NCI-H446 treated with DMSO at 0.1 percent for 48 hours (cell line): ENCODE data around the gene HUS1B.
"Not testable (repeated sequence)": the region's sequence is repeated elsewhere in the genome, so short reads cannot be mapped to it uniquely, and the experiment has no call there.

ENCODE experiments used
- DNase-seq: peaks from one replicate; lab custom pipeline; 2025; lab: John Stamatoyannopoulos, UW

The HUS1B gene

DNA sequence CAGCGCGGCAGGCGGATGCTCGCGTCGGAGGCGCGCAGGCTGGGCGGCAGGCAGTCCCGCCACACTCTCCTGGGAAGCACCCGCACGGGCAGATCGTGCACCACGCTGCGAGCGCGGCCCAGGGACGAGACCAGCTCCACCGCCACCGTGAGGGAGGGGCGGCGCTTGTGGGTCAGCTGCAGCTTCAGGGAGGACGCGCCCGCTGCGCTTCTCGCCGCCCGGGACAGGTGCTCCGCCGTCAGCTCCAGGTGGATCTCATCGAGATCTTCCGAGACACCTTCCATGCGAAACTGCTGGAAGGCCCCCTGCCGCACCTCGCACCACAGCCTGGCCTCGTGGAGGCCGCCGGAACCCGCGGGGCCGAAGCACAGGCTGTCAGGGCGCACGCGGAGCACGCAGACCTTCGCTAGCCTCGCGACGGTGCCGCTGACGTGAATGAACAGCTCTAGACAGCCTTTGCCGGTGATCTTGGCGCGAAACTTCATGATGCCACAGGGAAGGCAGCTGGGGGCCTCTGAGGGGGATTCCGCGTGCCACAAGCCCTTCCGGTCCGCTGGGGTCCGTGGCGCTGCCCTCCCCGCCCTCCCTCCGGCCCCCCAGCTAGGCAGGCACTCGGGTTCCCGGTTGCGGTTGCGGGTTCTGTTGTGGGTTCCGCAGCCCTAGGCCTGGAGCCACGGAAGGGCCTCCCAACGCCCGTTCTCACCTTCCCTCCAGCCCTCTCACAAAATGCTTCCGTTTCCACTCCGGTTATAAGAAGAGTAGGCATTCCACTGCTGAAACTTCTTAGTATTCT lies at the start of gene HUS1B:
Gene HUS1B, minus strand, starts transcription at position 641 of the 793 bp plus-strand sequence. Its CDS starts 156 bp downstream, at position 485.
- DNase-seq: no peak

DNA sequence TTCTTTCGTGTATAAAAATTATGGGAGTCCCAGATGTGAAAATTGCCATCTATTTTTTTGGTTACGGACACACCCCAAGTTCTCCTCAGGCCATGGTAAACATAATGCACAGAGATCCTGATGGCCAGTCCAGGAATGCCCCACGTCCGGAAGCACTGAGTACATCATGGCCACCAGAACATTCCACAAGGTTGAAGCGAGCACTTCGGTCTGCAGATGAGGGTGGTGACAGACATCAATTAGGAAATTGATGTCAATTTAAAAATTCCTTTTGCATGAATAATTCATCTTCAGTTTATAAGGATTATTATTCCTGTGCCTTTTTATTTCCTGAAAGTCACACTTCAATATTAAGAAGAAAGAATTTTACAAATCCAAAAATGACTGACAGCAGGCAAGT lies 49.2 kb upstream of the HUS1B start:
- no peak for DNase-seq

DNA sequence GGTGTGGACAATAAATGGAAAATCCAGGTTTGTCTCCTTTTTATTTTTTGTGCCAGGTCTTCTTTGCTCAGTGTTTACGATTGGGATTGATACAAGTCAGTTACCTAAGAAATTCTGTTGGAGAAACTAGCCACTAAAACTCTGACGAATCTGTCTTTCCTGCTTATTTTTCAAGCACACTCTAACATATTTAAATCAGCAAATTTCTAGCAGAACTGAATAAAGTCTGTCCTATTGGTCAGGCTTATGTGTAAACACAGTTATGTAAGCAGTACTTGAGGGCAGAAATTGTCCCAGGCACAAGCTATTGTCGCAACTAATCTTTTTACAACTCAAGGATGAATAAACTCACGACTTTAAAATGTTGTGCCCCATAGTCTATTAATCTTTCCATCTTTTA lies 48.1 kb upstream of the HUS1B start:
- no peak for DNase-seq

DNA sequence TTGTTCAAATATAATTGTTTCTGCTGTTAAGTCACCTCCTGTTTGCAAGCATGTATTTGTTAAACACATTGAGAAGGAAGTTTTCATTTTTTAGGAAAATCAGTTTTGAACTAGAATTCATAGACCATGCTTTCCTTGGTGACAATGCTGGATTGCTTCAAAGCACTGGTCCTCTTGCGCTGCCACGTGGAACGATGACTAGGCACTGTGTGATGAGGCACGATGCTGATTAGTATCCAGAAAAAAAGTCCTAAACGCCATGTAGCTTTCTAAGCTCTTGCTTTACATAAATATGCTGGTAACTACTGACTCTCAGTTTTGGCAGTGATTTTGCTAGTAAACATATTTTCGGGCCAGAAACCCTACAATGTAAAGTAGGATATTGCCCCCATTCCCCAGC lies 47.1 kb upstream of the HUS1B start:
- no peak for DNase-seq

DNA sequence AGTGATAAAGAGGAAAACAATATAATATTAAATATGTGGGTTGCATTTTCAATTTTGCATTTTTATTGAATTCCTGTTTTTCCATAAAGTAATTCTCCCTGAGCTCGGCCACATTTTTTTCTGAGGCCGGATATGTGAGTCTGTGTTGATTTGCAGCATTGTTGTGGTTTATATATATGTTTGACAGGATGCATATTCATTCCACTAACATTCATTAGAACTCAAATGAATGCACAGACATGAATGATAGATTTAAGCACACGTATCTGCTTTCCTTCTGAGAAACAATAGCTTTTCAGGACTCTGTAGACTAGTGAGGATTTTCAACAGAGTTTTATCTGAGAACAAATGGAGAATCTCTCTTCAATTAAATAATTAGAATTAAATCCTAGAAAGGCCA lies 46.7 kb upstream of the HUS1B start:
- no peak for DNase-seq

DNA sequence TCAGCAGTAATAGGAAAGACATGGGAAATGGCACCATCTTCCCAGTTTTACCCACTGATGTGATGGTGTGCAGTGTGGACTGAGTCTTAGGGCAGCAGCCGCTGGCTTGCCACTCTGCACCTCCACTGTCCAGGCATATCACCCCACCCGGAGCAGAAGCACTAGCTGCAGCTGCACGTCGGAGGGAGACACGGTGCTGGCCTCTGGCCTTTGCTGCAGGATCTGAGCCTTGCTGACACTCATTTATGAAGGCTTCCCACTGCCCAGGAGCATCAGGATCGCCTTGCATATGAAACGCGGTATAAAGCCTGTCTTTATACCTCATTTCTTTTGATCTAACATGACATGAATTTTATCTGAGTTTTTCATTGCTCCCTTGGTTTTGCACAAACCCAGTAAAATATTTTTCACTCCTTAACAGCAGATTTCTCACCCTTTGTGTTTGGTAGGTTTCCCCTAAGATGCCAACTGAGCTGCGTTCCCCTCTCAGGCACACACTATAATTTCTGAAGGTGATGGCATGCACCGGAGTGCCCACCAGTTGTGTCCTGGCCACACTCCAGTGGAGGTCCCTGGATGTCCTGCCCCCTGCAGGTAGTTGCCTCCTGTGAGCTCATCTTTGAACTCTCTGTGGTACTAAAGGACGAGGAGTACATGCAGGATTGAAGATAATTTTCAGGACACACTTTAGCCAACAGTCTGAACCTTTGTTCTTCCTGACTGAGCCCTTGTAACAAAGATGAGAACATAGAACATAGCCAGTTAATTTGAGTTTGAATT lies 45.0 kb upstream of the HUS1B start:
- DNase-seq: no peak

DNA sequence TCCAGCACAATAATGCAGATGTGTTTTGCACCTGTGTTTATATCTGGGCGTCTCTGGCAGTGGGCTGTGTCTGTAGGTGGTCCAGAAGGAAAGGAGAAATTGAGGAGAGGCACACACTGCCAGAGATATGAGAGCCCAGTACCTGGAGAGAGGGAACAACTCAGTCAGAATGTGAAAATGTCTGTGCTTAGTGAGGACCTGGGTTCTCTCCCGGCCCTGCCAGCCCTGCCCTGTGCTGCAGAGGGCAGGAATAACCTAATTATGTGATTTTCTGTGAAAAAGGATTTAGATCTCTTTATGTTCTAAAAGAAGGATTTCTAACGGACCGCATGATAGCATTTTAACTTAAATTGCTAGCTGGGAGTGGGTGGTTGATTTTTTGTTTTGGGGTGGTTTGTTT lies 44.3 kb upstream of the HUS1B start:
- DNase-seq: no peak

DNA sequence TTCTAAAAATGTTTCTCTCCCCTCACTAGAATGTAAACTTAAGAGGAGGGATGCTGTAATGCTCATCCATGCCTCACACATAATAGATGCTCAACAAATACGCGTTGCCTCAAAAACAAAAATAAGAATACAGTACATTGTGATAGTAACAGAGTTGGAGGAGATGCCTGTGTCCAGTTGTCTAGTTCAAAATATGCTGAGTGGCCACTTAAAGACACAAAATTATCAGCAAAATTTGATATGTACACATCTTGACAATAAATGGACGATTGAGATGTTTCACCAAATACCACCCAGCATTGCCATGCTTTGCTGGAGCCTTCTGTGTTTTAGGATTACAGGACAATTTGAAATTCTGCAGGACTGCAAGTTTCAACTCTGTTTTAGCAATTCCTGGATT lies 43.6 kb upstream of the HUS1B start:
- no peak for DNase-seq

DNA sequence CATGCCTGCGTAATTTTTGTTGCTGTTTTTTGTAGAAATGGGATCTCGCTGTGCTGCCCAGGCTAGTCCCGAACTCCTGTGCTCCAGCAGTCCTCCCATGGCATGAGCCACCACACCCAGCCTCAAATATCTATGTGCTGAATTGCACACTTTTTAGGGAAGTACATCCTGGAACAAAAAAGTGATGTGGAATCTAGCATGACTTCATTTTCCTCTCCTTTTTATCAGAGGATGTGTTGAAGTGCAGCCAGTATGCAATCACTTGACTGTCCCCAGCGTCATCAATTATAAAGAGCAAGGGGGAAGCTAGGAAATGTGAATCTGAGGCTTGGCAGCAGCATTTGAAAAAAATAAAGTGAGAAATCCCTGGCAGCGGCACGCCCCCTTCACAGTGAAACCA lies 42.4 kb upstream of the HUS1B start:
- no peak for DNase-seq

DNA sequence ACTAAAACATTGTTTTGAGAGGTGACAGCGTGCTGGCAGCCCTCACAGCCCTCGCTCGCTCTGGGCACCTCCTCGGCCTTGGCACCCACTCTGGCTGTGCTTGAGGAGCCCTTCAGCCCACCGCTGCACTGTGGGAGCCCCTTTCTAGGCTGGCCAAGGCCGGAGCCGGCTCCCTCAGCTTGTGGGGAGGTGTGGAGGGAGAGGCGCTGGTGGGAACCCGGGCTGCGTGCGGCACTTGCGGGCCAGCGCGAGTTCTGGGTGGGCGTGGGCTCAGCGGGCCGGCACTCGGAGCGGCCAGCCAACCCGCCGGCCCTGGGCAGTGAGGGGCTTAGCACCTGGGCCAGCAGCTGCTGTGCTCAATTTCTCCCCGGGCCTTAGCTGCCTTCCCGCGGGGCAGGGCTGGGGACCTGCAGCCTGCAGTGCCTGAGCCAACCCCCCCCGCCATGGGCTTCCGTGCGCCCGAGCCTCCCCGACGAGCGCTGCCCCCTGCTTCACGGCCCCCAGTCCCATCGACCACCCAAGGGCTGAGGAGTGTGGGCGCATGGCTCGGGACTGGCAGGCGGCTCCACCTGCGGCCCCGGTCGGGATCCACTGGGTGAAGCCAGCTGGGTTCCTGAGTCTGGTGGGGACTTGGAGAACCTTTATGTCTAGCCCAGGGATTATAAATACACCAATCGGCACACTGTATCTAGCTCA lies 37.7 kb upstream of the HUS1B start:
- DNase-seq: not testable (repeated sequence)

DNA sequence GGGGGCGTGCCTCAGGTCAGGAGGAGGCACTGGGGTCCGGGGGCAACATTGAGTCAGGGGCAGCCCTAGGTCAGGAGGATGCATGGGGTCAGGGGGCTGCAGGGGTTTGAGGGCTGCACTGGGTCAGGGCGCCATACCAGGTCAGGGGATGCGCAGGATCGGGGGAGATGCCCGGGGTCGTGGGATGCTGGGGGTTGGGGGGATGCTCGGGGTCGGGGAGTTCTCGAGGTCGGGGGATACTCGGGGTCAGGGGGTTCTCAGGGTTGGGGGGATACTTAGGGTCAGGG lies 36.8 kb upstream of the HUS1B start:
- no peak for DNase-seq

DNA sequence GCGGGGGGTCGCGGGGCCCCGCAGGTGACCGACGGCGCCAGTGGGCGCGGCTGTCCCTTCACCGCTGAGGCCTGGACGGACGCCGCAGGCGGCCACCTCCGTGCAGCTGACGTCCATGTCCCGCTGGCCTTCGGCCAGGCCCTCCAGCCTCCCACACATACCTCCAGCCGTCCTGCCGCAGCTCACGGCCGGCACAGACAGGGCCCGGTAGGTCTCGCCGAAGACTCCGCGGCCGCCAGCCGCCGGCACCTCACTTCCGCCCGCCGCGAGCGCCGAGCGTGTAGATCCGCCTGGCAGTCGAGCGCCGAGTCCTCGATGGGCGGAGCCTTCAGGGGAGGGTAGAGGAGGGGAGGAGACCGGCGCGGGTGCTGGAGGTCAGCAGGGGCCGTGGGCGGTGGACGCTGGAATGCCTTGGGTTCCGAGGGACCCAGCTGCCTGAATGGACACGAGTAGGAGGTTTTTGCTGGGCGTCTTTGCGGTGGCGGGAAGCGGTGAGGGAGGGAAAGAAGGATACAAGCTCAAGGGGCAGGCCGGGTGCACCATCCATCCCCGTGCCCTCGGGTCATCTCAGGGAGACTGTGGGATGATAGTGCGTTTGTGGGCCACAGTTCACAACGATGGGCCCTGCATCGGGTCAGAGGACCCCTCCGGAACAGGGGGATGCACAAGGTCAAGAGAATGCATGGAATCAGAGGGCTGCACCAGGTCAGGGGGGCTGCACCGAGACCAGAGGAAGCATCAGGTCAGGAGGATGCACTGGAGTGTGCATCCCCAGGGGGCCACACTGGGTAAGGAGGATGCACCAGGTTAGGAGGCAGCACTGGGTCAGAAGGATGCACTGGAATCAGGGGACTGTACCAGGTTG lies 36.2 kb upstream of the HUS1B start, which contains the start of gene EXOC2:
Gene EXOC2, minus strand, starts transcription at position 282 of the 865 bp plus-strand sequence. CDS start 55,321 bp downstream, outside the sequence.
- peak; percentile 48 for DNase-seq

DNA sequence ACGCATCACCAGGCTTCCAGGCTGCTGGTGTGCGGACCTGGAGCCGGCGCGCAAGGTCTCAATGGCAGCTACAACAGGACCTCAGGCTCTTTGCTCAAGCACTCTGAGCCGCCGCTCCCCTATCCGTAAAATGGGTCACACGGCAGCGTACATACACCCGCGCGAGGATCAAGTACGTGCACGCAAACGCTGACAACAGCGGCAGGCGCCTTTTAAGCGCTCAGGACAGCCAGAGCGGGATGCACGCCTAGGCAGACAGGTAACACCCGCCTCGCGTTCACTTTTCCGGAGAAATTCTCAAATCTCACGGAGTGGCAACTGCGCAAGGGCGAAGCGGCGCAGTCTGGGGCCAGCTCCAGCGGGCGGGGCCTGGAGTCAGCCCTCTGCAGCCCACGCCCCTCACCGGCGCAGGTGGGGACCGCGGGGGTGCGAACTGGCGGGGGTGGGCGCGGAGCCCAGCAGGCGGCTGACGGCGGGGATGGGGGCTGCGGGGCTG lies 35.5 kb upstream of the HUS1B start:
- DNase-seq: no peak

DNA sequence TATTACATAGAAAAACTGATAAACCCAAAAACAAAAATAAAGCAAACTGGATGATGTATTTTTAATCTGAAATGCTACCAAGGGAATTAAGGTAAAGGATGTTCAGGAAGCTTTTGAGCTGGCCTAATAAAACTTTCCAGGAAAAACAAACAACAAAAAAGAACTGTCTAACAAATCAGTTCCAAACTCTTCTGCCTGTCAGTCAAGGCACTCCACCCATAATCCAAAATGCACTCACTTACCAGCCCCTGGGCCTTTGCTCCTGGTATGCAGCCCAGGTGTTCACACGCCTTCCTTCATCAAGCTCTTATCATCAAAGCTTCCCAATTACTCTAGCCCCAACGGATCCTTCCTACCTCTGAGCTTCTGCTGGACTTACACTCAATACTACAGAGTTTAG lies 32.3 kb upstream of the HUS1B start:
- DNase-seq: no peak

DNA sequence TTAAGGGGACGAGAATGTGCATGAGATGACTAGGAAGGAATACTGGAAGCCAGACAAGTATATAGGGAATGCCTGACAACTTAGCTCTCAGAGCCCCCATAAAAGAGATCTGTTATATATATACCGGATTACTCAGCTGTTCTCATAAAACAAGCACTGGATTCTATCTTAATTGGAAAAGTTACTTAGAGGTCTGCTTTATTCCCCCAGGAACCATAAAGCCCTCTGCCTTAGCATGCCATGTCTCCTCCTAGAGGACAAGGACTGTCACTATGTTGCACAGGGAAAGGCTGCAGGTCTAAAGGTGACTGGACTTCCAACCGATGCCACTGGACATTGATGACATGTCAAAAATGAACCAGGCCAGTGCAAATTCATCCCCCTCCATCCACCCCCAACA lies 29.6 kb upstream of the HUS1B start:
- DNase-seq: no peak

DNA sequence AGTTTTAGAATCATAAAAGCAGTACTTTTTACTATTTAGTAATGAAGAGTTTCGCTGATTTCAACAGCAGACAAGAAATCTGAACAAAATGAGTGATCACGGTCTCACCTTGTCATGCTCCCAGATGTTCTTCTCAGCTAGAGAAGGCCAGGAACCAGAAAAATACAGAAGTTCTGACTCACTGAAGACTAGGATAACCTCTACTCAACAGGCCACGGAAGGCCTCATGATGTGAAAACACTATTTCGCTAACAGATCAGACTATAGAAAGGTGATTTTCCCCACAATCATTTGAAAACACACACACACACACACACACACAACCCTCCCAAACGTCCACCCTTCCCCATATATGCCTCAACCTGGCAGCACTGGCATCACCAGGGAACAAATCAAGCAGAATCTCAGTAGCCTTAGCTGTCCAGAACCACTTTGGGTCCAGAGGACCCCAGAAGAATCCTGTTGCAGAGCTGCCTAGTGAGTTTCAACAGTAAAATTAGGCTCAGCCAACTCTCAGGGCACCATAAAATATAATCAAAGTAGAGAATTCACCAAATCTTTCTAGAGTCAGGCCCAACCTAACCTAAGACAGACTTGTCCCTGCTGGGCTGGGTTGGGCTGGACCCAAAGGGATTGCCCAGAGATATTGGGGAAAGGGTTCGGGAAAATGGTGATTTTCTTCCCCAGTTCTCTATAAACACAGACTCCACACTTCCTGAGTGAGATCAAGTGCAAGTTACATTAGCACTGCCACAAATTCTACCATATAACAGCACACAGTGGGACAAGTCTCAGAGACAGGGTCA lies 28.1 kb upstream of the HUS1B start:
- no peak for DNase-seq

DNA sequence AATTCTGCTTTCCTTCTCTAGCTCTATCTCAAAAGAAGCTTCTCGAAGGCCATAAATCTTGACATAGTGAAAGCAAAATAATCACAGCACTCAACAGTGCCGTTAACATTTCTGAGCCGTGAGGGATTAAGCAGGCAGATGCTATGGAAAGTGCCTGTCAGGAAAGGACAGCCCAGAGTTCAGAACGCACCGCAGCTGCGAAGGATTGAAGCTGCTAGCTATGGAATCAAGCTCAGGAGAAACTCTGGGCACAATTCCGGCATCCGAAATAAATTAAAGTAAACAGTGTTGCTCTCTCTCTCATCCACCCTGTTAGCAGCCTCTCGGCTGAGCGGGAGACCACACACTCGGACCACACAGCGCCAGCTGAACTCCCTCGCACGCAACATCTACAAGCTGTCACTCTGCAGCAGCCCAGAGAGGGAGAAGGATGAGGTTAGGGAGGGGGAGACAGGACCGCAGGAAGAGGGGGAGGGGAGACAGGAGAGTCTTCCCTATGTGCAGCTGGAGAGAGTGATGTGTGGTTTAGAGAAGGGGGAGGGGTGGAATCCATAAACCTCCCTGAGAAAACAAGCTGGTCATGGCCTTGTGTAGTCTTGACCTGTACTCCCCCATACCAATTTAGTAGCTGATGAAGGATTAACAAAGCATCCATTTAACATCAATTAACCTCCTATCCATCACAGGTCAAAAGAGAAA lies 27.0 kb upstream of the HUS1B start:
- DNase-seq: no peak

DNA sequence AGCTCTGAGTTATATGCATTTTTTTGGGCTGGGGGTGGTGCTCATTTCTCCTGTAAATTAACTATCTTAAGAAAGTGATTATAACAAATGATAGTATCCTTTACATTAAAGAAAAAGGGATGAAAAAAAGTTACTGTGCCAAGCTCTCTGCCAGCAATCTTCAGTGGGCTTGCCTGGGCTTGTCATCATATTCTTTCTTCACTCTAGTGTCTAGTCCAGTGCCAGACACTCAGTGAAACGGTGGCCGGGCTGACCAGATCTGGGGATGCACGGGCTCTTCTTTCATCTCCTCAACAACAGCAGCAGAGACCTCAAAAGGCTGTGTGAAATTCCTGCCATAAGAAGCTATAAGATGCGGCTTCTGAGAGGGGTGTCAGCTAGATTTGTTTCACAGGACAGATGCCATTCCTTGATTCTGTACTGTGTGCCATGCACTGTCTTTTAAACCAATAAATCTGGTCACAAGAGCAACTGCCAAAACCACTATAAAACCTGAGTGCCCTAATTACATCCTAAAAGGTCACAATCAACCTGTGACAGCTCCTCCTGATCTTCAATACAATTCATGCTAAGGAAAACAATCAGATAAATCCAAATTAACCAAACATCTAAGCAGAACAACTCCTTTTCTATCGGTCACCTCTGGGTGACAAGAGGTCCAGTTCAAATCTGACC lies 23.9 kb upstream of the HUS1B start:
- DNase-seq: no peak

DNA sequence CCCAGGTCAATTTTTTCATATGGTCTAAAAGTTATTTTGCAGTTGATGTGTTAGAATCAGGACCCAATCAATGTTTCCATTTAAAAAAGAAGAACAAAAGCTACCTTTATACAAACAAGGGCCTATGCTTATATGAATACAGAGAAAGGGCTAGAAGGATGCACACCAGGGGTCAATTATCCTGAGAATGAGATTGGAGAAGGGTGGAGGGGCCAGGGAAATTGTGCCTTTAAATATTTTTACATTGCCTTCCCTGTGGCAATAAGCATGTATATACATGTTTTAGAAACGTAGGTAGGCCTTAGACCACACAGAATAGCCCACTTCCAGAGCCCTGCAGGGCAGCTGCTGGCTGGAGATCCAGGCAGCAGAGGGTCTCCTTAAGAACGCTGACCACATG lies 23.4 kb upstream of the HUS1B start:
- no peak for DNase-seq

DNA sequence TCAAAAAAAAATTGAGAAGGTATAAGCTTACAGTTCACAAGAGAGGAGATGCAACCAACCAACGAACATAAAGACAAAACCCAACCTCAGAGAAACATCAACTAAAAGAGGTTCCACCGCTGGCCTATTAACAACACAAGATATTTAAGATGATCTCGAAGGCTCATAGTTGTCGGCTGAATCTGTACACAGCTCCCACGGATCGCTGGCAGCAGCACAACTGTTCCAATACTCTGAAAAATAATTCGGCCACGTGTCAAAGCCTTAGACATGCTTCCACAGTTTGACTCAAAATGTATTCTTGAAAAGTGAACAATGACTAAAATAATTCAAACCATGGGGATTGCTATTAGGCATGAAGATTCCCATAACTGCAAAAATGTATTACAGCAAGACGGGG lies 22.4 kb upstream of the HUS1B start:
- no peak for DNase-seq
